GM19351 (cell line): Measurements from ENCODE around the gene DUSP18.
"Not testable (repeated sequence)": the region's sequence is repeated elsewhere in the genome, so short reads cannot be mapped to it uniquely, and the experiment has no call there.

Experiments used
- ATAC-seq: cut with Tn5 transposase; IDR thresholded peaks from one replicate; pipeline ENCODE4 v1.9.1; 2021; ENCODE audit warnings: mild to moderate bottlenecking, moderate library complexity; ENCODE audit not compliant: unreplicated experiment

Gene DUSP18

GRCh38 chr22:30667494-30668385 is at the start of gene DUSP18:
Gene DUSP18 (minus strand): TSS chr22:30667875. CDS start chr22:30664003, 3,872 bp downstream.
- ATAC-seq = peak; percentile 86

- no peak for ATAC-seq
Measured at GRCh38 chr22:30714062-30714461, 46.4 kb upstream of the DUSP18 start.

GRCh38 chr22:30712094-30712493 is 44.4 kb upstream of the DUSP18 start:
- no peak for ATAC-seq

- not testable (repeated sequence) for ATAC-seq
Measured at GRCh38 chr22:30709980-30710379, 42.3 kb upstream of the DUSP18 start.

DNA sequence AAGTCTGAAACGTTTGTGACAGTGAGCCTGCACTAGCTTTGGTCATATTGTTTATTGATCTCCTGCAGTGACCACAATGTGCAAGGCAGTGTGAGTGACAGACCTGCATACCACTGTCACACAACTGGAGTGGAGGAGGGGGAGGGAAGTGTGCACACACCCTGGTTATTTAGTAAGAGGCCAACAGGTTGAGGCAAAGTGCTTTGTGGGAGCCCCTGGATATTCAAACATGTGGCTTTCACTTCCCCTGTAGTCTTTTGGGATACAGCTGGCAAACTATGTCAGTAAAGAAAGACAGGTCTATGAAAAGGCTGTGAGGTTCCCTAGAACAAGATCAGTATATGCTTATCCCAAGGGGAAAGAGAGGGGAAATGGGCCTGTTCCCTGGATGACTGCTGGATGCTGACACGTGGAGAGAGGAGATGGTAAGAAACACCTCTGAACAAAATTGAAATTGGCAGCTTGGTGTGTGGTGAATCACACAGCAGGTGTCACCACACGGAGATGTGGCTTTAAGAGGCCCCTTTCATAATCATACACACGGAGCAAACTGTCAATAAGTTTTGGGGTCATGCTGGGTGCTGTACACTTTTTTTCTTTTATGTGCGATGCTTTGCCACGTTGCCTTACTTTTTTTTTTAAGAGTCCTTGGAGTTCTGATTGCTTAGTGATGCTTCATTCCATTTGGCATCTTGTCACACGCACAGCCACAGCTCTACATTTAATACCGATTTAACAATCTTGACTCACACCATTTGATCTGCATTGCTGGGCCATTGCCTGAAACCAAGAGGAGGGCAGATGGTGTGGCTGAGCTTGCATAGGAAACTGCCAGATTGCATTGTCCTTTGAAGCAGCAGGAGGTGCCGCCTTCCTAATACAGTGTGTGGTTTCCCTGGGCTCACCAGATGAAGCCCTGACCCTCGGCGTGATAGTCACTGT is 38.3 kb upstream of the DUSP18 start:
- ATAC-seq = peak; percentile 71

DNA sequence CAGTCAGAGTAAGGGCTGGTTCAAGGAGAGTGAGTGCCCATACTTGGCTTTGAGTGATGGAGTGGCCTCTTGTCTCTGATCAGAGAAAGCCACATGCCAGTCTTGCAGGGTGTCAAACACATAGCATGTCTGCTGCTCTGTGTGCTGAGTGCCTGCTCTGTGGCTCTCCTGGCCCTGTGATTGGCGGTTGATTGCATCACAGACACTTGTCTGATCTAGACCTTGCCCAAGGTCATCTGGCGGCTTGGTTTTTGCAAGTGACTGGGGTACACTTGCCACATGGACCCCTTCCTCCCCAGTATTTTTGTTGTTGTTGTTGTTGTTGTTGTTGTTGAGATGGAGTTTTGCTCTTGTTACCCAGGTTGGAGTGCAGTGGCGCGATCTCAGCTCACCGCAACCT is 37.3 kb upstream of the DUSP18 start:
- ATAC-seq = no peak

DNA sequence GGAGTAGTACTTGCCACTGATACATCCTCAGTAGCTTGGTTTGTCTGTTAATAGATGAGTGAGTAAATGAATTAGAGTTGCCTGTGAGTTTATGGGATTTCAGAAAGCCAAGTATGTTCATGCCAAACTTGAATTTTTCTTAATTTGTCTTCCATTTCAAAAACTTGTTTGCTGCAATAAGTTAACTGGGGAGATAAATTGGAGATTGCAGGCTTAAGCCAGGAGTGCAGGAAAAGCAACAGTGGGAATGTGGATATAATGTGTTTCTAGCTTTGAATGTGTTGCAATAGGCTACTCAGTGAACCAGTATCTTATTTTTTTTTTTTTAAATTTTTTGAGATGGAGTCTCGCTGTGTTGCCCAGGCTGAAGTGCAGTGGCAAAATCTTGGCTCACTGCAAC is 35.2 kb upstream of the DUSP18 start:
- no peak for ATAC-seq

- no peak for ATAC-seq
Measured at GRCh38 chr22:30701872-30702271, 34.2 kb upstream of the DUSP18 start.

GRCh38 chr22:30697975-30698374 is 30.3 kb upstream of the DUSP18 start:
- no peak for ATAC-seq

- ATAC-seq = no peak
Measured at GRCh38 chr22:30695871-30696655, 28.4 kb upstream of the DUSP18 start.

DNA sequence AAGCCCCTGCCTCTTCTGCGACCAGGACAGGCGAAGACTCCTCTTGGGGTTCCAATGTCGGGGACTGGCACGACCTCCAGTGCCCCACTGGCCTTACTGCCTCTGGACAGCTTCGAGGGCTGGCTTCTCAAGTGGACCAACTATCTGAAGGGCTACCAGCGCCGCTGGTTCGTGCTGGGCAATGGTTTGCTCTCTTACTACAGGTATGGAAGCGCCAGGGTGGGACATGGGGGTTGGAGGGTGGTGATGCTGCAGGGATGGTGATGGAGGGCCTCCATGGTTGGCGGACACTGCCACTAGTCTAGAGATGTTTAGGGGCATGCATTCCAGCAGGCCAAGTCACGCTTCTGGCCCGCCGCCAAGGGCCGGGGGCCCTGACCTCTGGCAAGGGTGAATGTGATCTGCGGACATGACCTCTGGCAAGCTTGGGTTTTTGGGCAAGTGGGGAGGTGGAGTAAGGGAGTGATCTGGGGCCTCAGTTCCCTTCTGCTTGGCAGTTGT is 27.7 kb upstream of the DUSP18 start:
- no peak for ATAC-seq

DNA sequence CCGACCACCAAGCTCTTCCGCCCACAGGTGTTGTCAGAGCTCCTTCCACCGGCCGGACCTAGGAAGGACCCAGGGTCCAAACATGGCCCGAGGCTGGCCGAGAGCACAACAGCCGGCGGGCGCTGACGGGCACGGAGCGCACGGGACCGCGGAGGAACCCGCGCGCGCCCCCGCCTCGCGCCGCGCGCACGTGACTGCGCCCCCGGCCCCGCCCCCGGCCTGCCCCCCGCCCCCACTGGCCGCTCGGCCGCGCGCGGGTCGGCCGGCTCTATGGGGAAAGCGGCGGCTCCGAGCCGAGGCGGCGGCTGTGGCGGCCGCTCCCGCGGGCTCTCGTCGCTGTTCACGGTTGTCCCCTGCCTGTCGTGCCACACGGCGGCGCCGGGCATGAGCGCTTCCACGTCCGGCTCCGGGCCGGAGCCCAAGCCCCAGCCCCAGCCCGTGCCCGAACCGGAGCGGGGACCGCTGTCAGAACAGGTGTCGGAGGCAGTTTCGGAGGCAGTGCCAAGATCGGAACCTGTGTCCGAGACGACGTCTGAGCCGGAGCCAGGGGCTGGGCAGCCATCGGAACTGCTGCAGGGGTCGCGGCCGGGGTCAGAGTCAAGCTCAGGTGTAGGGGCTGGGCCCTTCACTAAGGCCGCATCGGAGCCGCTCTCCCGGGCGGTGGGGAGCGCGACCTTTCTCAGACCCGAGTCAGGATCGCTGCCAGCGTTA is 27.1 kb upstream of the DUSP18 start, which contains the start of gene OSBP2:
Gene OSBP2 (plus strand): TSS at position 235 of the 711 bp plus-strand sequence. CDS start 36 bp downstream, at position 271.
- no peak for ATAC-seq

DNA sequence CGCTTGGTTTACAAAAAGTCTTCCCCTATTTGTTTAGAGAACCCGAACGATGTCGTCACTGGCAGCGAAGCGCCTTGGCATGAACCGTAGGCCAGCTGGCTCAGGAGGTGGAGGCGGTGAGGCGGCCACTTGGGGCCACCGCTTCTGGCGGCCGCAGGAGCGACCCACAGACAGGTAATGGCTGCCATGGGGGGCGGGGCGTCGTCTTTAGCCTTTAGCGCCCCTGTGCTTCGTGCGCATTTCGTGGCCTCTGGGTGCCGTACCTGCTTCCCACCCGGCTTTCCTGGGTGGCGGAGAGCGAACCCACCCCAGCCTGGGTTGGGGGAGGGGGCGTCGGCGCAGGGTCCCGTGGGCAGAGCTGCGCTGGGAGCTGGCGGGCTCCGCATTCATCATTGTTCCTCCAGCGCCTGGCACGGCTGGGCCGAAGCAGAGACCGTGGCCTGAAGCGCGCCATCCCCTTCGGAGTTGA is 26.5 kb upstream of the DUSP18 start:
- ATAC-seq = no peak

- ATAC-seq = no peak
Measured at GRCh38 chr22:30691204-30691603, 23.5 kb upstream of the DUSP18 start.

DNA sequence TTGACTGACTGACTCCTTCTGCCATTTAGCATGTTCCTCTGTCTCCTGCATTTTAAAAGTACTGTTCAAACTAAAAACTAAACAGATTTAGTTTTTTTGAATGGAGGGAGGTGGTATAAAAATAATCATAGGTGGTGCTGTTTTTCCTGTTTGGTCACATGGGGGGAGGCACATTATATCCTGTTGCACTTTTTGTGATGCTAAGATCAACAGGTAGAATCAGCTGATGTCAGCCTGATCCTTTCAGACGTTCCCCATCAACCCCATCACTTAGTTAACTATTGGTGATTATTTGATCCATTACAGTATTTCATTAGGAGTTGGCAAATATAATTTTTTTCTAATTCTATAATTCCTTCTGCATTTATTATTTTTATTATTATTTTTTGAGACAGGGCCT is 21.9 kb upstream of the DUSP18 start:
- ATAC-seq = no peak

- no peak for ATAC-seq
Measured at GRCh38 chr22:30687358-30687757, 19.7 kb upstream of the DUSP18 start.

DNA sequence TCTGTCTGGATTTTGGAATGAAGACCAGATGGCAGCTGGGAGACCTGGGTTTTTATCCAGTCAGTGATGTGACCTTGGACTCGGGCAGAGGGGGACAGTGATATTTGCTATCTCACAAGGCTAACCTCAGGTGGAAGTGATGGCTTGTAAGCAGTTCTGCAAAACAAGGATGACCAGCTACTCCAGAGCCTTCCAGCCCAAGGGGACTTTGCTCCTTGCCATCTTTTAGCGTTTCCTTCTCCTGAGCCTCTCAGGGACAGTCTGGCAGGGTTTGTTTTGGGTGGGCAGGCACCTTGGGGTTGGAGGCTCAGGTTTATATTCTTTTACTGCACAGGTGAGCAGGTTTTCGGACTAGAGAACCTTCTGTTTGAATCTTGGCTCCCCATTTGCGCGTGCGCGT is 17.5 kb upstream of the DUSP18 start:
- no peak for ATAC-seq

DNA sequence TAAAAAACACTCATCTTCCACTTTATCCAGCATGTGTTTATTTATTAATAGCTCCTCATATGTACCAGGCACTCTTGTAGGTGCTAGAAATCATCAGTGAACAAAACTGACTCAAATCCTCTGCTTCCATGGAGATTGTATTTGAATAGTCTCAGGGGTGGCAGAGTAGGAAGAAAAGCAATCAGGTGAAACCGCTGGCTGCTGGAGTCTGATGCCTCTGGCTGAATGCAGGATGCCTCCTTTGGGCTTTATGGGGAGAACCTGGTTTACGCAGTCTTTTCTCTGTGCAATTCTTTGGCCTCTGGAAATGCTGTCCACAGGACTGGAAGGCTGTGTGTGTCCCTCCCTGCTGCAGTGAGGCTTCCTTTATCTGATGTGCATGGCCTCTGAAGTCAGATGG is 14.2 kb upstream of the DUSP18 start:
- ATAC-seq = no peak

DNA sequence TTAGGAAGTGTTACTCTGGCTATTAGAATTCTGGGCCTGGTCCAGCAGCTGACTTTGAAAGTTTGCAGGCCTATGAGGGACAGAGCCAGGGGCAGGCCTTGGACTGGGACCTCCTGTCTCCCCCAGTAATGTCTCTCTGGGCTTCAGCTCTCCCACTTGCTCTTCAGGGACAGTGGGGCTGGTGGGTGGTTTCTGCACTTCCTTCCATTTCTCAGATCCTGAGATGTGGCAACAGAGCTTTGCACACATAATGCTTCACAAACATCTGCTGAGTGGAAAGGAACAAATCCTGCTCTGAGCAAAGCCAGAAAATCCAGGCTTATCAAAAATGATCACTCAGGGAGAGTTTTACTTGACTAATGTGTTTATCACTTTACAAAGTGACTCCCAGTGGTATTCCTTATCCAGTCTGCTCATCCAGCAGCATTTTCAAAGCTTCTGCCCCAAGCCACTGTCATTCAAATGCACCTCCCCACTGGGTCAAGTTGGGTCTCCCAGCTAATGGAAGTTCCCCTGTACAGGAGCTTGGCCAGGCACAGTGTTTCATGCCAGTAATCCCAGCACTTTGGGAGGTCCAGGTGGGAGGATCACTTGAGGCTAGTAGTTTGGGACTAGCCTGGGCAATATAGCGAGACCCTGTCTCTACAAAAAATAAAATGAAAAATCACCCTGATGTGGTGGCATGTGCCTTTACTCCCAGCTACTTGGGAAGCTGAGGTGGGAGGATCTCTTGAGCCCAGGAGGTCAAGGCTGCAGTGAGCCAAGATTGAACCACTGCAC is 13.5 kb upstream of the DUSP18 start:
- no peak for ATAC-seq
